Caco-2 (cell line): ENCODE measurements around the gene GPATCH2. TPM values are rescaled to one million over a fixed set of nuclear protein-coding genes. Genes with fewer than 3 reads are reported as not detected.
A peak's percentile ranks its signal among the peaks of the same experiment; 100 is the strongest.

Experiments used
- BruUV-seq: library from RNA; stranded (reverse); fragments of 400-500 nt; replicated peaks from 2 replicates; lab custom pipeline; 2021; lab: Mats Ljungman, UMichigan
- CTCF ChIA-PET: fragments of 300-600 bp; sonication (Branson Sonifier 250); formaldehyde crosslinking; loops from one replicate; lab custom pipeline; 2022; ENCODE audit warnings: antibody characterized with exemption; lab: Charles Lee
- POLR2A ChIA-PET: fragments of 300-600 bp; sonication (Branson Sonifier 250); formaldehyde crosslinking; loops from one replicate; lab custom pipeline; 2022; ENCODE audit warnings: antibody characterized with exemption; lab: Charles Lee
- DNase-seq, 2 experiments: peaks; one replicate each; pipeline versions ENCODE4 v3.0.0 to v3.0.0-alpha.2; 2020 to 2022
- H3K27me3 ChIP-seq: replicated peaks from 2 replicates; pipeline ENCODE4 v1.6.0; 2011; ENCODE audit warnings: low read length; ENCODE audit not compliant: control insufficient read depth, insufficient read depth
- H3K36me3 ChIP-seq: 2 replicates; pipeline ENCODE4 v1.5.1; 2011; ENCODE audit warnings: low read length; ENCODE audit not compliant: control insufficient read depth, insufficient read depth
- H3K4me1 ChIP-seq: fragments of 250-450 bp; sonication (Bioruptor Pico); 2 replicates; pipeline ENCODE4 v1.5.1; 2020; ENCODE audit warnings: mild to moderate bottlenecking
- H3K4me3 ChIP-seq: 2 replicates; pipeline ENCODE4 v1.5.1; 2011; ENCODE audit warnings: low read depth, mild to moderate bottlenecking, control low read depth, low read length
- H3K9me3 ChIP-seq: fragments of 250-450 bp; sonication (Bioruptor Pico); 2 replicates; pipeline ENCODE4 v1.5.1; 2020; ENCODE audit warnings: mild to moderate bottlenecking, moderate library complexity
- H3K27ac Mint-ChIP-seq: one replicate; pipeline ENCODE4 v1.8.0; 2022; ENCODE audit warnings: mixed read lengths; ENCODE audit not compliant: unreplicated experiment
- H3K27me3 Mint-ChIP-seq: one replicate; pipeline ENCODE4 v1.8.0; 2022; ENCODE audit warnings: mixed read lengths; ENCODE audit not compliant: insufficient read depth, unreplicated experiment
- H3K36me3 Mint-ChIP-seq: one replicate; pipeline ENCODE4 v1.8.0; 2022; ENCODE audit warnings: mild to moderate bottlenecking, mixed read lengths; ENCODE audit not compliant: insufficient read depth, unreplicated experiment
- H3K4me1 Mint-ChIP-seq: one replicate; pipeline ENCODE4 v1.8.0; 2022; ENCODE audit warnings: low read depth, mixed read lengths; ENCODE audit not compliant: unreplicated experiment
- H3K4me3 Mint-ChIP-seq: one replicate; pipeline ENCODE4 v1.8.0; 2022; ENCODE audit warnings: mild to moderate bottlenecking, moderate library complexity, mixed read lengths; ENCODE audit not compliant: unreplicated experiment
- H3K9me3 Mint-ChIP-seq: one replicate; pipeline ENCODE4 v1.8.0; 2022; ENCODE audit warnings: mixed read lengths; ENCODE audit not compliant: unreplicated experiment
- CTCF ChIP-seq, 2 experiments: fragments of 200-600 bp in 1 of 2; IDR thresholded peaks; 1 replicate in 1 of 2; 2 replicates in 1 of 2; pipeline versions ENCODE4 v1.5.1 to v1.8.0; 2011 to 2022; ENCODE audit warnings: antibody characterized with exemption in 1 of 2, control low read depth in 1 of 2, inconsistent platforms in 1 of 2, low read depth in 1 of 2, low read length in 1 of 2, mild to moderate bottlenecking in 1 of 2, moderate library complexity in 1 of 2; ENCODE audit not compliant: insufficient read depth in 1 of 2, severe bottlenecking in 1 of 2, unreplicated experiment in 1 of 2
- intact Hi-C: fragments of 100-400 bp; cut with micrococcal nuclease; formaldehyde crosslinking; loops from one replicate; pipeline ENCODE4 v1.10.0; 2022; ENCODE audit not compliant: unreplicated experiment
- total RNA-seq: library from RNA; stranded (reverse); gene quantifications from 2 replicates; pipeline ENCODE4 v1.2.3, GENCODE V29; 2022

Gene GPATCH2
- total RNA-seq, 1 experiment from 2014 or later = 13.2 TPM

- ChIA-PET CTCF (no interaction called here), POLR2A (no interaction called here)
- Mint-ChIP-seq H3K36me3 (no peaks in the 10 kb centered on the region), H3K27ac (no peak overlapping the region), H3K27me3 (no peaks in the 10 kb centered on the region), H3K4me1 (no peaks in the 10 kb centered on the region), H3K9me3 (no peaks in the 10 kb centered on the region), H3K4me3 (no peak overlapping the region)
- no TSS peak for BruUV-seq
- intact Hi-C loops = loop anchor here (10.0 kb wide), 1 partner anchor 164 kb away; no protein-coding TSS in a partner anchor
- H3K27me3 ChIP-seq = no peaks in the 10 kb centered on the region
- no peak overlapping the region for H3K4me3 ChIP-seq
- H3K4me1 ChIP-seq = no peaks in the 10 kb centered on the region
- TF ChIP-seq CTCF (IDR thresholded peaks at IDR 0.05; ENCODE audit: insufficient read depth in 1 of 2, low read depth in 1 of 2, low read length in 1 of 2, severe bottlenecking in 1 of 2, unreplicated experiment in 1 of 2) = no peak
- no peaks in the 10 kb centered on the region for H3K36me3 ChIP-seq
- DNase-seq = no peak
- H3K9me3 ChIP-seq = no peaks in the 10 kb centered on the region
These were observed 31.7 kb downstream of the GPATCH2 start for GRCh38 chr1:217599154-217599553.

GRCh38 chr1:217590598-217590997 lies 40.3 kb downstream of the GPATCH2 start:
- Mint-ChIP-seq H3K4me3 (no peak overlapping the region), H3K4me1 (peaks cover 20% of the 10 kb centered on the region), H3K27ac (peak overlapping the region; percentile 10), H3K36me3 (no peaks in the 10 kb centered on the region), H3K9me3 (no peaks in the 10 kb centered on the region), H3K27me3 (no peaks in the 10 kb centered on the region)
- Histone ChIP-seq H3K27me3 (no peaks in the 10 kb centered on the region), H3K9me3 (no peaks in the 10 kb centered on the region), H3K36me3 (no peaks in the 10 kb centered on the region), H3K4me1 (peaks cover 28% of the 10 kb centered on the region), H3K4me3 (no peak overlapping the region)
- intact Hi-C loops = loop anchor here (2.0 to 10.0 kb wide), 2 partner anchors 40 to 156 kb away; partner anchors contain the start of genes GPATCH2 and SPATA17
- TF ChIP-seq CTCF (IDR thresholded peaks at IDR 0.05; ENCODE audit: insufficient read depth in 1 of 2, low read depth in 1 of 2, low read length in 1 of 2, severe bottlenecking in 1 of 2, unreplicated experiment in 1 of 2) = peak; percentile 34 to 35
- DNase-seq = peak; percentile 37 to 41
- no TSS peak for BruUV-seq
- ChIA-PET POLR2A (interaction anchor here (1.5 kb wide), 1 partner anchor 40 kb away, joined by 6 read pairs; the partner anchor contains the start of genes GPATCH2 and SPATA17), CTCF (interaction anchor here (1.2 to 1.6 kb wide), 3 partner anchors 16 to 1369 kb away, joined by 4 to 5 read pairs (median 4); partner anchors contain the start of genes GPATCH2 and SPATA17)

- Histone ChIP-seq H3K9me3 (no peaks in the 10 kb centered on the region), H3K4me1 (peaks cover 24% of the 10 kb centered on the region), H3K36me3 (no peaks in the 10 kb centered on the region), H3K27me3 (no peaks in the 10 kb centered on the region), H3K4me3 (no peak overlapping the region)
- no peaks in the 10 kb centered on the region for H3K27me3 Mint-ChIP-seq
- ChIA-PET POLR2A (no interaction called here), CTCF (no interaction called here)
- H3K9me3 Mint-ChIP-seq = no peaks in the 10 kb centered on the region
- H3K27ac Mint-ChIP-seq = no peak overlapping the region
- no peak for DNase-seq
- TF ChIP-seq CTCF (IDR thresholded peaks at IDR 0.05; ENCODE audit: insufficient read depth in 1 of 2, low read depth in 1 of 2, low read length in 1 of 2, severe bottlenecking in 1 of 2, unreplicated experiment in 1 of 2) = no peak
- no TSS peak for BruUV-seq
- no peak overlapping the region for H3K4me3 Mint-ChIP-seq
- intact Hi-C loops = no loop called here
- H3K4me1 Mint-ChIP-seq = peaks cover 28% of the 10 kb centered on the region
- peaks cover 4% of the 10 kb centered on the region for H3K36me3 Mint-ChIP-seq
These were observed 44.3 kb downstream of the GPATCH2 start for GRCh38 chr1:217586586-217586985.
